SK-N-SH (cell line): ENCODE data around the gene EPB41L1. TPM values are rescaled to one million over a fixed set of nuclear protein-coding genes. Genes with fewer than 3 reads are reported as not detected.

Experiments used
- CTCF ChIA-PET: fragments of 300-600, 350-600 bp; formaldehyde crosslinking; extraction: SDS; loops from one replicate; lab custom pipeline; 2021; lab: Yijun Ruan, JAX
- POLR2A ChIA-PET: fragments of 350-600 bp; sonication (Branson Sonifier 250); formaldehyde crosslinking; extraction: SDS; loops from one replicate; lab custom pipeline; 2020; ENCODE audit warnings: antibody characterized with exemption, inconsistent platforms; lab: Yijun Ruan, JAX
- DNase-seq: peaks from one replicate; pipeline ENCODE4 v3.0.0; 2012
- H2AFZ ChIP-seq: fragments of 200-600 bp; sonication (generic); 2 replicates; pipeline ENCODE4 v1.8.1; 2016; ENCODE audit warnings: antibody characterized with exemption, mild to moderate bottlenecking, low read depth
- H3F3A ChIP-seq: fragments of 200-600 bp; sonication (generic); replicated peaks from 2 replicates; pipeline ENCODE3; 2016; ENCODE audit warnings: antibody characterized with exemption, mild to moderate bottlenecking; ENCODE audit not compliant: insufficient read depth
- H3K27ac ChIP-seq, 2 experiments: fragments of 200-500 bp in 1 of 2; fragments of 200-600 bp in 1 of 2; sonication (Bioruptor generic) in 1 of 2; sonication (generic), shearing (Covaris generic) in 1 of 2; 2 replicates each; pipeline versions ENCODE4 v1.5.1 to v1.6.1; 2014 to 2016; ENCODE audit warnings: low read depth in 2 of 2, inconsistent platforms in 1 of 2, low read length in 1 of 2, mild to moderate bottlenecking in 1 of 2, mixed read lengths in 1 of 2
- H3K27me3 ChIP-seq: fragments of 200-600 bp; sonication (generic), shearing (Covaris generic); 2 replicates; pipeline ENCODE4 v1.6.1; 2016; ENCODE audit warnings: mixed run types; ENCODE audit not compliant: insufficient read depth
- H3K36me3 ChIP-seq, 2 experiments: fragments of 200-500 bp in 1 of 2; fragments of 200-600 bp in 1 of 2; sonication (Bioruptor generic) in 1 of 2; sonication (generic) in 1 of 2; replicated peaks in 1 of 2; 2 replicates each; pipeline versions ENCODE3 to v1.5.1; 2014 to 2016; ENCODE audit warnings: low read length in 1 of 2, mild to moderate bottlenecking in 1 of 2; ENCODE audit not compliant: insufficient read depth in 2 of 2, control insufficient read depth in 1 of 2
- H3K4me1 ChIP-seq, 2 experiments: fragments of 200-500 bp in 1 of 2; fragments of 200-600 bp in 1 of 2; sonication (Bioruptor generic) in 1 of 2; sonication (generic), shearing (Covaris generic) in 1 of 2; 2 replicates each; pipeline versions ENCODE4 v1.5.1 to v1.6.1; 2014 to 2016; ENCODE audit warnings: low read depth in 1 of 2, low read length in 1 of 2, mixed run types in 1 of 2; ENCODE audit not compliant: insufficient read depth in 2 of 2, control insufficient read depth in 1 of 2
- H3K4me2 ChIP-seq: fragments of 200-600 bp; sonication (generic), shearing (Covaris generic); 2 replicates; pipeline ENCODE4 v1.6.1; 2017; ENCODE audit warnings: mixed run types
- H3K4me3 ChIP-seq, 2 experiments: fragments of 200-500 bp in 1 of 2; fragments of 200-600 bp in 1 of 2; sonication (Bioruptor generic) in 1 of 2; sonication (generic), shearing (Covaris generic) in 1 of 2; 2 replicates each; pipeline versions ENCODE4 v1.5.1 to v1.8.1; 2014 to 2016; ENCODE audit warnings: low read depth in 2 of 2, inconsistent platforms in 1 of 2, low read length in 1 of 2, mild to moderate bottlenecking in 1 of 2, mixed read lengths in 1 of 2, moderate library complexity in 1 of 2
- H3K79me2 ChIP-seq: fragments of 200-600 bp; sonication (generic); 2 replicates; pipeline ENCODE4 v1.8.1; 2017; ENCODE audit warnings: mild to moderate bottlenecking; ENCODE audit not compliant: insufficient read depth
- H3K9ac ChIP-seq: fragments of 200-600 bp; sonication (generic); 2 replicates; pipeline ENCODE4 v1.6.1; 2017; ENCODE audit warnings: mixed run types
- H3K9me2 ChIP-seq: fragments of 200-600 bp; sonication (generic); 2 replicates; pipeline ENCODE4 v1.6.1; 2017; ENCODE audit warnings: mixed run types
- H3K9me3 ChIP-seq: fragments of 200-600 bp; sonication (generic); 2 replicates; pipeline ENCODE4 v1.6.1; 2017; ENCODE audit warnings: mixed run types, mild to moderate bottlenecking, moderate library complexity
- H4K20me1 ChIP-seq: fragments of 200-600 bp; sonication (generic); 2 replicates; pipeline ENCODE4 v1.6.1; 2017; ENCODE audit warnings: mild to moderate bottlenecking, mixed run types; ENCODE audit not compliant: insufficient read depth
- CTCF ChIP-seq: fragments of 200-600 bp; sonication (generic); IDR thresholded peaks from 2 replicates; pipeline ENCODE4 v1.6.1; 2017; ENCODE audit warnings: antibody characterized with exemption, mild to moderate bottlenecking, moderate library complexity
- ELF1 ChIP-seq: IDR thresholded peaks from 2 replicates; pipeline ENCODE4 v1.4.0; 2012
- EZH2phosphoT487 ChIP-seq: fragments of 200-600 bp; sonication (generic); IDR thresholded peaks from 2 replicates; pipeline ENCODE4 v1.6.1; 2017; ENCODE audit warnings: low read depth, mixed run types, mild to moderate bottlenecking, antibody characterized with exemption, moderate library complexity, borderline replicate concordance
- FOXJ3 ChIP-seq: sonication (generic); formaldehyde crosslinking; IDR thresholded peaks from 2 replicates; pipeline ENCODE4 v1.5.1; 2020; ENCODE audit warnings: mild to moderate bottlenecking, missing genetic modification reagents
- FOXM1 ChIP-seq: IDR thresholded peaks from 2 replicates; pipeline ENCODE4 v1.4.0; 2012; ENCODE audit warnings: low read depth, mild to moderate bottlenecking
- GATA2 ChIP-seq: sonication (generic); formaldehyde crosslinking; IDR thresholded peaks from 2 replicates; pipeline ENCODE4 v1.5.0; 2020; ENCODE audit warnings: mild to moderate bottlenecking, missing genetic modification reagents
- MEF2A ChIP-seq: IDR thresholded peaks from 2 replicates; pipeline ENCODE4 v1.4.0; 2012; ENCODE audit warnings: low read depth, borderline replicate concordance
- MXI1 ChIP-seq: IDR thresholded peaks from 2 replicates; pipeline ENCODE4 v1.6.1; 2012; ENCODE audit warnings: mild to moderate bottlenecking, low read depth, low read length, improper control_type of control experiment
- NRF1 ChIP-seq: IDR thresholded peaks from 2 replicates; pipeline ENCODE4 v1.6.1; 2012; ENCODE audit warnings: low read depth, mild to moderate bottlenecking, low read length
- POLR2AphosphoS5 ChIP-seq: IDR thresholded peaks from 2 replicates; pipeline ENCODE4 v1.6.1; 2012; ENCODE audit warnings: low read depth, low read length
- RAD21 ChIP-seq: IDR thresholded peaks from 2 replicates; pipeline ENCODE4 v1.6.1; 2012; ENCODE audit warnings: mild to moderate bottlenecking, low read length
- RFX5 ChIP-seq: IDR thresholded peaks from 2 replicates; pipeline ENCODE4 v1.6.1; 2012; ENCODE audit warnings: mild to moderate bottlenecking, improper control_type of control experiment, low read length
- SIN3A ChIP-seq: IDR thresholded peaks from 2 replicates; pipeline ENCODE4 v1.6.1; 2012; ENCODE audit warnings: low read depth, mild to moderate bottlenecking, low read length, moderate library complexity, borderline replicate concordance
- SMC3 ChIP-seq: IDR thresholded peaks from 2 replicates; pipeline ENCODE4 v1.6.1; 2012; ENCODE audit warnings: low read depth, low read length, improper control_type of control experiment
- TAF1 ChIP-seq: IDR thresholded peaks from 2 replicates; pipeline ENCODE4 v1.6.1; 2012; ENCODE audit warnings: low read depth, mild to moderate bottlenecking, low read length, moderate library complexity, borderline replicate concordance
- TCF12 ChIP-seq: IDR thresholded peaks from 2 replicates; pipeline ENCODE4 v1.4.0; 2012
- TEAD4 ChIP-seq: IDR thresholded peaks from 2 replicates; pipeline ENCODE4 v1.4.0; 2012; ENCODE audit warnings: mild to moderate bottlenecking, borderline replicate concordance; ENCODE audit not compliant: insufficient read depth
- USF1 ChIP-seq: IDR thresholded peaks from 2 replicates; pipeline ENCODE4 v1.4.0; 2012; ENCODE audit warnings: low read depth, borderline replicate concordance
- USF2 ChIP-seq: fragments of 150-350 bp; IDR thresholded peaks from 2 replicates; pipeline ENCODE4 v1.6.1; 2017; ENCODE audit warnings: antibody characterized with exemption, low read length, low read depth, borderline replicate concordance
- WGBS: methylation state at CpG from one replicate; pipeline ENCODE4 v1.1.6; 2017; ENCODE audit warnings: low lambda C conversion rate; 5-methylcytosine and 5-hydroxymethylcytosine counted together
- polyA plus RNA-seq, 3 experiments: library from polyadenylated mRNA; depleted of rRNA; stranded (reverse); fragments of >200 nt; gene quantifications; 2 replicates each; pipeline ENCODE4 v1.2.3, GENCODE V29; 2012
- TF ChIP-seq, protein P1 (sequence below): IDR thresholded peaks from 2 replicates; pipeline ENCODE4 v1.4.0; 2012; ENCODE audit warnings: low read depth
- TF ChIP-seq, protein P2 (sequence below): fragments of 150-350 bp; IDR thresholded peaks from 2 replicates; pipeline ENCODE4 v1.6.1; 2016; ENCODE audit warnings: mild to moderate bottlenecking, low read depth, low read length

Gene EPB41L1
- polyA plus RNA-seq, 1 of the 3 experiments (the other 2 are of a cell fraction) = 26.1 TPM

DNA sequence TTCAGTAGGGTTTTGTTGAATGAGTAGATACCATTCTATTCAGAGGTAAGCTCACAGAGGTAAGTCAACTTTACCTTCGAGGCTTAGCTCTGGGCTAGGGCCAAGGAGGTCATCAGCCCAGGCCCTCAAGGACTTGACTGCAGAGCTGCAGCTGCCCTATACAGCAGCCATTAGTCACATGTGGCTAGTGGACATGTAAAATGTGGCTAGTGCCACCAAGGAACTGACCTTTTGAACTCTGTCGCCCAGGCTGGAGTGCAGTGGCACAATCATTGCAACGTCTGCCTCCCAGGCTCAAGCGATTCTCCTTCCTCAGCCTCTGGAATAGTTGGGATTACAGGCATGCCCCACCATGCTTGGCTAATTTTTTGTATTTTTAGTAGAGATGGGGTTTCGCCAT is 47.9 kb upstream of the EPB41L1 start:
- POLR2A ChIA-PET = interaction anchor here (0.7 kb wide), 1 partner anchor 18 kb away, joined by 4 read pairs; no protein-coding TSS in a partner anchor
- no peaks in the 10 kb centered on the region for H3K36me3 ChIP-seq
- H3K4me2 ChIP-seq = no peak overlapping the region
- H3K27ac ChIP-seq = no peak overlapping the region
- H3K9me3 ChIP-seq = no peaks in the 10 kb centered on the region
- no peaks in the 10 kb centered on the region for H3K79me2 ChIP-seq
- H3K9me2 ChIP-seq = no peaks in the 10 kb centered on the region
- no peaks in the 10 kb centered on the region for H3K27me3 ChIP-seq
- H2AFZ ChIP-seq = no peak overlapping the region
- CTCF ChIA-PET = interaction anchor here (0.8 to 2.0 kb wide), 3 partner anchors 32 to 159 kb away, joined by 3 to 7 read pairs (median 3); no protein-coding TSS in a partner anchor
- 79% methylated on average over 5 of the region's 5 CpGs for WGBS
- H4K20me1 ChIP-seq = no peaks in the 10 kb centered on the region
- TF ChIP-seq EZH2phosphoT487 (no peak), FOXJ3 (CRISPR knock-in tag) (no peak), USF2 (no peak)
- no peak overlapping the region for H3K4me3 ChIP-seq
- no peaks in the 10 kb centered on the region for H3F3A ChIP-seq
- H3K9ac ChIP-seq = no peak overlapping the region
- no peak for DNase-seq
- H3K4me1 ChIP-seq = no peaks in the 10 kb centered on the region; a peak in 2 of 4 replicates

DNA sequence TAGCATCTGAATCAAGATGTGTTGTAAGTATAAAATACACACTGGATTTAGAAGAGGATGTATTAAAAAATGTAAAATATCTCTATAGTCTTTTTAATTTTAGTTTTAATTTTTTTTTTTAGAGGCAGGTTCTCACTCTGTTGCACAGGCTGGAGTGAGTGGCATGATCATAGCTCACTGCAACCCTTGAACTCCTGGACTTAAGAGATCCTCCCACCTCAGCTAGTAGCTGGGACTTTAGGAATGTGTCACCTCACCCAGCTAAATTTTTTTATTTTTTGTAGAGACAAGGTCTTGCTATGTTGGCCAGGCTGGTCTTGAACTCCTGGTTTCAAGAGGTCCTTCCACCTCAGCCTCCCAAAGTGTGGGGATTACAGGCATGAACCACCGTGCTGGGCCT is 46.7 kb upstream of the EPB41L1 start:
- Histone ChIP-seq H3K9me3 (no peaks in the 10 kb centered on the region), H3K4me3 (no peak overlapping the region), H4K20me1 (no peaks in the 10 kb centered on the region), H3K27me3 (no peaks in the 10 kb centered on the region), H3K79me2 (no peaks in the 10 kb centered on the region), H3K4me1 (no peaks in the 10 kb centered on the region; a peak in 2 of 4 replicates), H3K4me2 (no peak overlapping the region), H3K9me2 (no peaks in the 10 kb centered on the region), H2AFZ (no peak overlapping the region), H3F3A (no peaks in the 10 kb centered on the region), H3K27ac (no peak overlapping the region), H3K36me3 (no peaks in the 10 kb centered on the region), H3K9ac (no peak overlapping the region)
- ChIA-PET CTCF (interaction anchor here (1.0 kb wide), 1 partner anchor 49 kb away, joined by 3 read pairs; no protein-coding TSS in a partner anchor), POLR2A (no interaction called here)
- 88% methylated on average over 1 of the region's 1 CpG for WGBS
- no peak for DNase-seq
- TF ChIP-seq, protein P1, sequence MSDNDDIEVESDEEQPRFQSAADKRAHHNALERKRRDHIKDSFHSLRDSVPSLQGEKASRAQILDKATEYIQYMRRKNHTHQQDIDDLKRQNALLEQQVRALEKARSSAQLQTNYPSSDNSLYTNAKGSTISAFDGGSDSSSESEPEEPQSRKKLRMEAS = no peak
- TF ChIP-seq, protein P2, sequence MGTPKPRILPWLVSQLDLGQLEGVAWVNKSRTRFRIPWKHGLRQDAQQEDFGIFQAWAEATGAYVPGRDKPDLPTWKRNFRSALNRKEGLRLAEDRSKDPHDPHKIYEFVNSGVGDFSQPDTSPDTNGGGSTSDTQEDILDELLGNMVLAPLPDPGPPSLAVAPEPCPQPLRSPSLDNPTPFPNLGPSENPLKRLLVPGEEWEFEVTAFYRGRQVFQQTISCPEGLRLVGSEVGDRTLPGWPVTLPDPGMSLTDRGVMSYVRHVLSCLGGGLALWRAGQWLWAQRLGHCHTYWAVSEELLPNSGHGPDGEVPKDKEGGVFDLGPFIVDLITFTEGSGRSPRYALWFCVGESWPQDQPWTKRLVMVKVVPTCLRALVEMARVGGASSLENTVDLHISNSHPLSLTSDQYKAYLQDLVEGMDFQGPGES = no peak
- TF ChIP-seq SIN3A (no peak), MXI1 (no peak), FOXJ3 (CRISPR knock-in tag) (no peak), MEF2A (no peak), SMC3 (no peak), FOXM1 (no peak), RAD21 (no peak), GATA2 (CRISPR knock-in tag) (no peak), NRF1 (no peak), TEAD4 (no peak), POLR2AphosphoS5 (no peak), CTCF (no peak), USF1 (no peak), TAF1 (no peak), RFX5 (no peak), TCF12 (no peak), ELF1 (no peak)
